ENCODE results near the gene METRN. TPM values are rescaled to one million over a fixed set of nuclear protein-coding genes. Genes with fewer than 3 reads are reported as not detected.

METRN gene
- total RNA-seq, 2 donors from 2014 or later: 36.6 to 71.9 TPM

DNA sequence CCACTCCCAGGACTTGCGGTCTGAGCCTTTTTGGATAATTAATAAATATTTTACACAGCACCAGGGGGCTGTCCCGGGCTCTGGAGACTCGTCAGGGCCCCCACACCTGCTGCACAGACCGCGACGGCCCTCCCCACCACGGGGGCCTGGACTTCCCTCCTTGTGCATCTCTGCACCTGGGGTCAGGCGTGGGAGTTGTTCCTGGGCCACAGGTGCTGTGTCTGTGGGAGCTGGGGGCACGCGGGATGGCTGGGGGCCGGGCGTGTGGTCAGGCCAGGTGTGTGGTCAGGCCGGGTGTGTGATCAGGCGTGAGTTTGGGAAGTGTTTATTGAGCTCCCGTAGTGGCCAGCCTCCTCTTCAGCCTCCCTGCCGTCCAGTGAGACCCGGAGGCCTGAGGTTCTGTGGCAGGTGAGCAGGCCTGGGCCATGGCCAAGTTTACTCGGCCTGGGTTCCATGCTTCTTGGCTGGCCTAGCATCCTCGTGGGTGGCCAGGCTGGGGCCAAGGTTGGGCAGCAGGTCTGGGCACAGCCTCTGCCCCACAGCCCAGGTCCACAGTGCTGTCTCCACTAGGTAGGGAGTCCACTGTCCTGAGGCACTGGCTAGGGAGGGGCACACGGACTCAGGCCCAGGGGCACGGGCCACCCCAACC is 36.6 kb upstream of the METRN start:
- intact Hi-C loops (cut with DNase I): no loop called here
- TF ChIP-seq, protein P1, sequence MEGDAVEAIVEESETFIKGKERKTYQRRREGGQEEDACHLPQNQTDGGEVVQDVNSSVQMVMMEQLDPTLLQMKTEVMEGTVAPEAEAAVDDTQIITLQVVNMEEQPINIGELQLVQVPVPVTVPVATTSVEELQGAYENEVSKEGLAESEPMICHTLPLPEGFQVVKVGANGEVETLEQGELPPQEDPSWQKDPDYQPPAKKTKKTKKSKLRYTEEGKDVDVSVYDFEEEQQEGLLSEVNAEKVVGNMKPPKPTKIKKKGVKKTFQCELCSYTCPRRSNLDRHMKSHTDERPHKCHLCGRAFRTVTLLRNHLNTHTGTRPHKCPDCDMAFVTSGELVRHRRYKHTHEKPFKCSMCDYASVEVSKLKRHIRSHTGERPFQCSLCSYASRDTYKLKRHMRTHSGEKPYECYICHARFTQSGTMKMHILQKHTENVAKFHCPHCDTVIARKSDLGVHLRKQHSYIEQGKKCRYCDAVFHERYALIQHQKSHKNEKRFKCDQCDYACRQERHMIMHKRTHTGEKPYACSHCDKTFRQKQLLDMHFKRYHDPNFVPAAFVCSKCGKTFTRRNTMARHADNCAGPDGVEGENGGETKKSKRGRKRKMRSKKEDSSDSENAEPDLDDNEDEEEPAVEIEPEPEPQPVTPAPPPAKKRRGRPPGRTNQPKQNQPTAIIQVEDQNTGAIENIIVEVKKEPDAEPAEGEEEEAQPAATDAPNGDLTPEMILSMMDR (IDR thresholded peaks at IDR 0.05): no peak
- no peak for TF ChIP-seq POLR2A (IDR thresholded peaks at IDR 0.05)
- Histone ChIP-seq H3K4me3 (no peak overlapping the region), H3K36me3 (replicated peaks in 1 of 2; ENCODE audit: insufficient read depth in 1 of 2, low read depth in 2 of 2) (peaks cover 7 to 12% of the 10 kb centered on the region in 2 donors), H3K4me1 (peaks cover 60% of the 10 kb centered on the region), H3K27me3 (no peaks in the 10 kb centered on the region), H3K9me3 (no peaks in the 10 kb centered on the region), H3K27ac (peak overlapping the region in 1 of 4 donors; percentile 90)
- DNase-seq: no peak
- no peak for ATAC-seq
- 69 to 74% methylated on average over 8 to 21 of the region's 21 CpGs for WGBS, 2 donors

DNA sequence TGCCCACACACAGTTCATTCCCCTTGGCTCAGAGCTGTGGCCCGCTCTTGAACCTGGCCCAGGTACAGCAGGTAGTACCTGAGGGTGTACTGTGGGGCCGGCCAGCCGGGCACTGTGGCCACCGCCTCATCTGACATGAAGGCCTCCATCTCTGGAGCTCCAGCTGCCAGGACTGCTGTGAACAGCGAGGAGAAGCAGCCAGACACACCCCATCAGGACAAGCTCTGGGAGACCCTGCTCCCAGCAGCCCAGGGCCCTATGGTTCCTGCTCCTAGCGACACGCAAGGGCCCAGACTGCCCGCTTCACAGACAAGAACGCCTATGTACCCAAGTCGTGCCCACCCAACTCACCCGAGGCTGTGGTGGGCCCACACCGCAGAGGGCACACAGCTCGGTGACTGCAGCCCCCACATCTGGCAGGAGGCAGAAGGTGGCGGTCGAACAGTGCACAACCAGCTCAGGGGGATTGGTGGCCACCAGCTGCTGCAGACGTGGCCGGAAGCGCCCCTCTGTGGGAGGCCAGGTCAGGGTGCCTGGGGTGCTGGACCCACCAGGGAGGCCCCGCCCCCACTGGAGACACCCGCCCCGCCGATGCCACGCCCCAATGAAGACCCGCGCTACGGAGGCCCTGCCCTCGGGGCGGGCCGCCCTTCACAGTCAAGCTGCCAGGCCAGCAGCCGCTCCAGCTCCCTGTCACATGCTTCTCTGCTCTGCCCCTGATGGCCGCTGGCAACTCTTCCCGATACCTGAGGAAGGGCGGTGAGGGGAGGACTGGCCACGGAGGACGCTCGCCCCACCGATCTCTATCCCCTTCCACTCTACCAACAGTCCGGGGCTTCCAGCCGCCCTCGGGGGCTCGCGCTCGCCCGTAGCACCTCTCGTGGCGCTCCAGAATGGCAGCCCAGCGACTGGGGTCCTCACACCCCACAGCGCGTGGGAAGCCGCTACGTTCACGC is 35.8 kb upstream of the METRN start:
- peaks cover 65% of the 10 kb centered on the region for H3K4me1 ChIP-seq
- no peaks in the 10 kb centered on the region for H3K9me3 ChIP-seq
- peak; percentile 77 to 87 (median 86) for DNase-seq
- TF ChIP-seq, protein P1 (IDR thresholded peaks at IDR 0.05): no peak
- peak in 2 of 3 donors; percentile 39 to 45 for TF ChIP-seq POLR2A (IDR thresholded peaks at IDR 0.05)
- WGBS, 2 donors: 28 to 65% methylated on average over 4 to 49 of the region's 52 CpGs
- no peaks in the 10 kb centered on the region for H3K27me3 ChIP-seq
- H3K4me3 ChIP-seq: no peak overlapping the region
- ATAC-seq: peak; percentile 41
- intact Hi-C loops (cut with DNase I): no loop called here
- peaks cover 7 to 12% of the 10 kb centered on the region in 2 donors for H3K36me3 ChIP-seq (replicated peaks in 1 of 2; ENCODE audit: insufficient read depth in 1 of 2, low read depth in 2 of 2)
- H3K27ac ChIP-seq: peak overlapping the region; percentile 86 to 95 (median 92)

DNA sequence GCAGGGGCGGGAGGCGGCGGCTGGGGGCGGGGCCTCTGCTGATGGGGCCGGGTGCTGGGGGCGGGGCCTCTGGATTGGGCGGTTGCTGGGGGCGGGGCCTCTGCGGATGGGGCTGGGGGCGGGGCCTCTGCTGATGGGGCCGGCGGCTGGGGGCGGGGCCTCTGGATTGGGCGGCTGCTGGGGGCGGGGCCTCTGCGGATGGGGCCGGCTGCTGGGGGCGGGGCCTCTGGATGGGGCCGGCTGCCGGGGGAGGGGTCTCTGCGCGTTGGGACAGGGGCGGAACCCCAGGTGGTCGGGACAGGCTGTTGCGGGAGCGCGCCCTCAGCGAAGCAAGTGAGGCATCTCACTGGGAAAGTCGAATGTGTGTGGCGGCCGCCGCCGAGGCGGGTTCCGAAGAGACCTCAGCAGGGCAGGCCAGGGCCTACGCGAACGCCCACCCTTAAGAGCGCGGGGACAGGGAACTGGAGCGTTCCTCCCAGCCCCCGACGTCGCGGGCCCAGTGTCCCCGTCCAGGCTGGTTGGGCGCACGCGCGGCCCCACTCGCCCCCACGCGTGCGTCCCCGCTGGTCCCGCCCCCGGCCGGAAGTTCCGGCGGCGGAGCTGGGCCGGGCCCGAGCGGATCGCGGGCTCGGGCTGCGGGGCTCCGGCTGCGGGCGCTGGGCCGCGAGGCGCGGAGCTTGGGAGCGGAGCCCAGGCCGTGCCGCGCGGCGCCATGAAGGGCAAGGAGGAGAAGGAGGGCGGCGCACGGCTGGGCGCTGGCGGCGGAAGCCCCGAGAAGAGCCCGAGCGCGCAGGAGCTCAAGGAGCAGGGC is 34.9 kb upstream of the METRN start, which contains the start of gene STUB1:
STUB1 (plus strand) TSS at position 597 of the 811 bp plus-strand sequence; CDS start at position 713, 116 bp downstream.
- Histone ChIP-seq H3K27me3 (no peaks in the 10 kb centered on the region), H3K27ac (peak within 1 kb of the TSS; percentile 86 to 95 (median 92)), H3K4me3 (peak within 1 kb of the TSS; percentile 0 to 29), H3K36me3 (replicated peaks in 1 of 2; ENCODE audit: insufficient read depth in 1 of 2, low read depth in 2 of 2) (peaks cover 7 to 12% of the 10 kb centered on the region in 2 donors), H3K4me1 (peaks cover 59% of the 10 kb centered on the region), H3K9me3 (no peaks in the 10 kb centered on the region)
- TF ChIP-seq, protein P1 (IDR thresholded peaks at IDR 0.05): no peak
- peak; percentile 35 to 57 (median 41) for TF ChIP-seq POLR2A (IDR thresholded peaks at IDR 0.05)
- WGBS, 2 donors: 0% methylated on average over 3 to 76 of the region's 91 CpGs
- ATAC-seq (peak; percentile 64), DNase-seq (peak; percentile 86 to 90 (median 87))
- intact Hi-C loops (cut with DNase I): no loop called here

DNA sequence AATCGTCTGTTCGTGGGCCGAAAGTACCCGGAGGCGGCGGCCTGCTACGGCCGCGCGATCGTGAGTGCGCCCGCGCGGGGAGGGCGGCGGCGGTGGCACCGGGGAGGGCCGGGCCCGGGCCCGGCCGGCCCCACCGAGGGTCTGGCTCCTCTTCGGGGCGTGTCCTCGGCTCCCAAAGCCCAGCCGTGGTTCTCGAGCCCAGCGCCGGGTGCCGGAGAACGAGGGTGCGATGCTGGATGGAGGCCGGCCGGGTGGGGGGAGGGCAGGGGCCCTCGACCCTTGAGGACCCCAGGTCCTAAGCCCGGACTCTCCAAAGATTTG is 34.3 kb upstream of the METRN start:
- Histone ChIP-seq H3K4me3 (peak overlapping the region; percentile 0 to 29), H3K27me3 (no peaks in the 10 kb centered on the region), H3K27ac (peak overlapping the region; percentile 86 to 95 (median 92)), H3K9me3 (no peaks in the 10 kb centered on the region), H3K4me1 (peaks cover 59% of the 10 kb centered on the region), H3K36me3 (replicated peaks in 1 of 2; ENCODE audit: insufficient read depth in 1 of 2, low read depth in 2 of 2) (peaks cover 7 to 12% of the 10 kb centered on the region in 2 donors)
- WGBS, 2 donors: 0% methylated on average over 35 of the region's 38 CpGs; no CpG with 5 or more reads in 1 of the 2 donors
- ATAC-seq (no peak), DNase-seq (no peak)
- intact Hi-C loops (cut with DNase I): no loop called here
- TF ChIP-seq POLR2A (IDR thresholded peaks at IDR 0.05): no peak
- TF ChIP-seq, protein P1 (IDR thresholded peaks at IDR 0.05): no peak

Data from body of pancreas (tissue), 4 donors.